Muscle of leg (tissue), 11 donors: ENCODE measurements around the gene TMEM121B. TPM values are rescaled to one million over a fixed set of nuclear protein-coding genes. Genes with fewer than 3 reads are reported as not detected.

ENCODE experiments used
- DNase-seq: peaks from one replicate; pipeline ENCODE4 v3.0.0; 2013
- H3K27ac ChIP-seq: one replicate; pipeline ENCODE4 v1.5.1; 2013; ENCODE audit warnings: mild to moderate bottlenecking, low read length, control low read depth
- H3K27me3 ChIP-seq: one replicate; pipeline ENCODE4 v1.6.1; 2013; ENCODE audit warnings: low read length; ENCODE audit not compliant: control insufficient read depth, insufficient read depth
- H3K36me3 ChIP-seq: one replicate; pipeline ENCODE4 v1.6.1; 2013; ENCODE audit warnings: low read length; ENCODE audit not compliant: control insufficient read depth, insufficient read depth
- H3K4me1 ChIP-seq: one replicate; pipeline ENCODE4 v1.6.1; 2013; ENCODE audit warnings: low read length; ENCODE audit not compliant: control insufficient read depth, insufficient read depth
- H3K4me3 ChIP-seq: one replicate; pipeline ENCODE4 v1.5.1; 2013; ENCODE audit warnings: low read length, control low read depth
- H3K9me3 ChIP-seq: replicated peaks from 2 replicates; pipeline ENCODE4 v1.6.1; 2013; ENCODE audit warnings: low read depth, low read length; ENCODE audit not compliant: control insufficient read depth
- WGBS: methylation state at CpG from one replicate; pipeline ENCODE4 v1.1.5; 2013; ENCODE audit warnings: missing lambda C conversion rate; ENCODE audit not compliant: insufficient coverage; 5-methylcytosine and 5-hydroxymethylcytosine counted together
- polyA plus RNA-seq, 8 donors: library from polyadenylated mRNA; unstranded; fragments of 120-200 nt; gene quantifications; one replicate each; pipeline versions ENCODE4 v1.2.1 to v1.2.3, GENCODE V29; 2013; ENCODE audit warnings: inconsistent platforms in 1 of 8, low replicate concordance in 1 of 8; ENCODE audit not compliant: insufficient read length in 8 of 8, insufficient read depth in 1 of 8
- total RNA-seq: library from RNA; stranded (reverse); fragments of 120-200 nt; gene quantifications from one replicate; pipeline ENCODE4 v1.2.4, GENCODE V29; 2013

Gene TMEM121B
- total and polyA plus RNA-seq, 9 donors: 1.2 to 5.8 (median 3.5) TPM

DNA sequence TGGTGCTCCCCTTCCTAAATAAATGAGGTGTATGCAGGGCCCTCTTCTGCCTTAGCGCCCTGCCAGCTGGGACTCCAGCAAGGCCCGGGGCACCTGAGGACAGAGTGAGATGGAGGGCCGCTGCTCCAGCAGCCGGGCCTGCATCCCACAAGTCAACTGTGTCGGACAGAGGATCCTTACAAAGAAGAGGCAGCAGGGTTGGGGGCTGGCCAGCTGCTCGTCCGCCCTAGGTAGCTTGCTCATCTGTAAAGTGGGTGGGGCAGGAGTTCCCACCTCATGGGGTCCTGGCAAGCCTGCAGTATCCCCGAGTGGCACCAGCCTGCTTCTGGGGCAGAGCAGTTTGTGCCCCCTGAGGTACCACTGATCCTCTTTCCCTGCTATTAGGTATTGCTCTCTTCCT lies 7.6 kb downstream of the TMEM121B start:
- Histone ChIP-seq H3K9me3 (no peaks in the 10 kb centered on the region), H3K36me3 (peaks cover 7% of the 10 kb centered on the region), H3K27me3 (peaks cover 3% of the 10 kb centered on the region), H3K27ac (no peak overlapping the region), H3K4me3 (no peak overlapping the region), H3K4me1 (peaks cover 16% of the 10 kb centered on the region)
- 82% methylated on average over 5 of the region's 8 CpGs for WGBS
- no peak for DNase-seq

DNA sequence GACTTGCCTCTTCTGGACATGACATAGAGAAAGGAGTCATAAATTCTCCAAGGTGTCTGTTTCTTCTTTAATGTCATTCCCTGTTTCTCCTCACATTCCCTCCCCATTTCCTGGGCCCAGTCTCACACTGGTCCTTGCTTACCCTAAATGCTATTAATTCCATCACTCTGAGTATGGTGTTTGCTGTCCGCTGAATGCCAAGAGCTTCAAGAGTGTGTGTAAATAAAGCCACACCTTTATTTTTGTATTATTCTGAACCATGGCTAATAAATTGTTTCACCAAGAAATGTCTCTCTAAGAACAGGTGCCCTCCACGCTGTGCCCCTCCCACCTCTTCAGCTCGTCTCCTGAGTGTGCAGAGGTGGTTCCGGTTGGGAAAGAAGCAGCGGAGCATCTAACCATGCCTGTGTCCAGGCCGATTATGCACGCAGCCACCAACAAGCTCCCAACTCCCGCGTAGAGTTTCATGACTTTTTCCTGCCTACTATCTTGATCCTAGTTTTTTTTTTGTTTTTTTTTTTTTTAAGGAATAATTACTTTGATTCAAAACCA lies 8.6 kb downstream of the TMEM121B start:
- WGBS: no CpG with 5 or more reads among the region's 9 CpGs
- Histone ChIP-seq H3K36me3 (peaks cover 8% of the 10 kb centered on the region), H3K4me3 (no peak overlapping the region), H3K9me3 (no peaks in the 10 kb centered on the region), H3K27ac (no peak overlapping the region), H3K4me1 (peaks cover 8% of the 10 kb centered on the region), H3K27me3 (peaks cover 3% of the 10 kb centered on the region)
- DNase-seq: no peak

DNA sequence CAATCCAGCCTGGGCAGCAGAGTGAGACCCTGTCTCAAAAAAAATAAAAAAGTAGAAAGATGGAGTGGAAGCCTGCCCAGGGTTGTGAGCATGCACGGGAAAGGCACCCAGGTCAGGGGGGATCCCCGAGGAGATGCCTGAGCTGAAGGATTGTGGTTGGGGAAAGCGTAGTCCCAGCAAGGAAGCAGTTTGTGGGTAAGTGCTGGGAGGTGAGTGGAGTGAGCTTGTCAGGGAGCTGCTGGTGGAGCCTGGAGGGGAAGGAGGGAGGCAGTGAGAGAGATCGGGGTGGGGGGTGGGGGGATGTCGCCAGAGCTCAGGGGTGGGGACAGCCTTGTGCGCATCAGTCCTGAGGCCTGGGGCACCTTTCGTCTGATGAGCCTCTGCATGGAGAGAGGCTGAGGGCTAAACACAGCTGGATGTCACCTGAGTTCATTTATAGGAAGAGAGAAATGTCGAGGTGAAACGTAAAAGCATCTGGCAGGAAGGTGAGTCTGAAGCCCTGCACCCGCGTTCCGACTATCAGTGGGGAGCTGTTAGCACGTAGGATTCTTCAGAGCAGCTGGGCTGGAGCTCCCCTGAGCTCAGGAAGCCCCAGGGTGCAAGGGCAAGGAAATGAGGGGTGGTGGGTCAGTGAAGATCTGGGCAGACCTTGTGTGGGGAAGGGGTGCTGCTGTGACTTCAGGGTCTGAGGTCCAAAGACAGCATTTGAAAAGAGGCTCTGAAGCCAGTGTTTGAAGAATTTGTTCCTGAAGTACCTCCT lies 10.2 kb downstream of the TMEM121B start:
- peaks cover 18% of the 10 kb centered on the region for H3K36me3 ChIP-seq
- no peaks in the 10 kb centered on the region for H3K9me3 ChIP-seq
- DNase-seq: no peak
- H3K4me3 ChIP-seq: no peak overlapping the region
- WGBS: 61% methylated on average over 13 of the region's 13 CpGs
- H3K27ac ChIP-seq: no peak overlapping the region
- H3K27me3 ChIP-seq: no peaks in the 10 kb centered on the region
- H3K4me1 ChIP-seq: no peaks in the 10 kb centered on the region

DNA sequence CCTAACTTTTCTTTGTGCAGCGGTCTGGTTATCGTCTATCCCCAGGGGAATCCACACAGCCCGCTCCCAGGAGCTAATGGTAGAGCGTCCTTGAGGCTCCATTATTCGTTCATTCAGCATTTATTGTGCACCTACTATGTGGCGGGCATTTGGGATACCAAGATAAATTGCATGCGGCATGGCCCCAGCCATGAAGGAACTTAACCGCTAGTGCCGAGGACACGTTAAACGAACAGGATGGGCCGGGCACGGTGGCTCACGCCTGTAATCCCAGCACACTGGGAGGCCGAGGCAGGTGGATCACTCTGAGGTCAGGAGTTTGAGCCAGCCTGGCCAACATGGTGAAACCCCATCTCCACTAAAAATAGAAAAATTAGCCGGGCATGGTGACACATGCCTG lies 11.2 kb downstream of the TMEM121B start:
- no peak overlapping the region for H3K4me3 ChIP-seq
- WGBS: 81% methylated on average over 13 of the region's 16 CpGs
- peaks cover 26% of the 10 kb centered on the region for H3K36me3 ChIP-seq
- no peaks in the 10 kb centered on the region for H3K4me1 ChIP-seq
- H3K9me3 ChIP-seq: no peaks in the 10 kb centered on the region
- H3K27ac ChIP-seq: no peak overlapping the region
- H3K27me3 ChIP-seq: no peaks in the 10 kb centered on the region
- no peak for DNase-seq

DNA sequence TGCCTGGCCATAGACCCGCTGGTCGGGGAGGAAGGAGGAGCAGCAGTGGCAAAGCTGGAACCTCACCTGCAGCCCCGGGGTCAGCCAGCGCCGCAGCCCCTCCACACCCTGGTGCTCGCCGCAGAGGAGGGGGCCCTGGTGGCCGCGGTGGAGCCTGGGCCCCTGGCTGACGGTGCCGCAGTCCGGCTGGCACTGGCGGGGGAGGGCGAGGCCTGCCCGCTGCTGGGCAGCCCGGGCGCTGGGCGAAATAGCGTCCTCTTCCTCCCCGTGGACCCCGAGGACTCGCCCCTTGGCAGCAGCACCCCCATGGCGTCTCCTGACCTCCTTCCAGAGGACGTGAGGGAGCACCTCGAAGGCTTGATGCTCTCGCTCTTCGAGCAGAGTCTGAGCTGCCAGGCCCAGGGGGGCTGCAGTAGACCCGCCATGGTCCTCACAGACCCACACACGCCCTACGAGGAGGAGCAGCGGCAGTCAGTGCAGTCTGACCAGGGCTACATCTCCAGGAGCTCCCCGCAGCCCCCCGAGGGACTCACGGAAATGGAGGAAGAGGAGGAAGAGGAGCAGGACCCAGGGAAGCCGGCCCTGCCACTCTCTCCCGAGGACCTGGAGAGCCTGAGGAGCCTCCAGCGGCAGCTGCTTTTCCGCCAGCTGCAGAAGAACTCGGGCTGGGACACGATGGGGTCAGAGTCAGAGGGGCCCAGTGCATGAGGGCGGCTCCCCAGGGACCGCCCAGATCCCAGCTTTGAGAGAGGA lies 11.9 kb downstream of the TMEM121B start:
- no peak for DNase-seq
- H3K4me1 ChIP-seq: no peaks in the 10 kb centered on the region
- H3K36me3 ChIP-seq: peaks cover 30% of the 10 kb centered on the region
- no peak overlapping the region for H3K4me3 ChIP-seq
- WGBS: 87% methylated on average over 37 of the region's 42 CpGs
- H3K9me3 ChIP-seq: no peaks in the 10 kb centered on the region
- H3K27me3 ChIP-seq: no peaks in the 10 kb centered on the region
- H3K27ac ChIP-seq: no peak overlapping the region

DNA sequence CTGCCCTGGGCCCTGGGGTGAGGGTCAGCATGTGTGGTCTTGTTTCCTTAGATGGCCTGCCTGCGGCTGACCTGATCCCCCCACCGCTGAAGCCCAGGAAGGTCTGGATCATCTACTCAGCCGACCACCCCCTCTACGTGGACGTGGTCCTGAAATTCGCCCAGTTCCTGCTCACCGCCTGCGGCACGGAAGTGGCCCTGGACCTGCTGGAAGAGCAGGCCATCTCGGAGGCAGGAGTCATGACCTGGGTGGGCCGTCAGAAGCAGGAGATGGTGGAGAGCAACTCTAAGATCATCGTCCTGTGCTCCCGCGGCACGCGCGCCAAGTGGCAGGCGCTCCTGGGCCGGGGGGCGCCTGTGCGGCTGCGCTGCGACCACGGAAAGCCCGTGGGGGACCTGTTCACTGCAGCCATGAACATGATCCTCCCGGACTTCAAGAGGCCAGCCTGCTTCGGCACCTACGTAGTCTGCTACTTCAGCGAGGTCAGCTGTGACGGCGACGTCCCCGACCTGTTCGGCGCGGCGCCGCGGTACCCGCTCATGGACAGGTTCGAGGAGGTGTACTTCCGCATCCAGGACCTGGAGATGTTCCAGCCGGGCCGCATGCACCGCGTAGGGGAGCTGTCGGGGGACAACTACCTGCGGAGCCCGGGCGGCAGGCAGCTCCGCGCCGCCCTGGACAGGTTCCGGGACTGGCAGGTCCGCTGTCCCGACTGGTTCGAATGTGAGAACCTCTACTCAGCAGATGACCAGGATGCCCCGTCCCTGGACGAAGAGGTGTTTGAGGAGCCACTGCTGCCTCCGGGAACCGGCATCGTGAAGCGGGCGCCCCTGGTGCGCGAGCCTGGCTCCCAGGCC lies 12.7 kb downstream of the TMEM121B start:
- H3K36me3 ChIP-seq: peaks cover 30% of the 10 kb centered on the region
- no peaks in the 10 kb centered on the region for H3K27me3 ChIP-seq
- no peak for DNase-seq
- no peaks in the 10 kb centered on the region for H3K9me3 ChIP-seq
- 92% methylated on average over 66 of the region's 66 CpGs for WGBS
- H3K4me1 ChIP-seq: no peaks in the 10 kb centered on the region
- H3K27ac ChIP-seq: no peak overlapping the region
- no peak overlapping the region for H3K4me3 ChIP-seq

DNA sequence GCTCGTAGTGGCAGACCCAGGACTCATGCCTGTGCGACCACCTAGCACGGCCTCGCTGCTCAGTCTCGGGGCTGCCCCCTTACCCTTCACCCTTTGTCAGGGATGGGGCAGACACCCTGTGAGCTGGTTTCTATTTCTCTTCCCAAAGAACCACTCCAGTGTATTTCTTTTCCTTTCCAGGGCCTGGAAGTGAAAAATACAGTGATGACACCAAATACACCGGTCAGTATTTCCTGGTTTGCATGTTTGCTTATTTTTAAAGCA lies 13.7 kb downstream of the TMEM121B start:
- Histone ChIP-seq H3K27me3 (no peaks in the 10 kb centered on the region), H3K36me3 (peaks cover 30% of the 10 kb centered on the region), H3K27ac (no peak overlapping the region), H3K9me3 (no peaks in the 10 kb centered on the region), H3K4me3 (no peak overlapping the region), H3K4me1 (no peaks in the 10 kb centered on the region)
- WGBS: 76% methylated on average over 5 of the region's 6 CpGs
- DNase-seq: no peak

DNA sequence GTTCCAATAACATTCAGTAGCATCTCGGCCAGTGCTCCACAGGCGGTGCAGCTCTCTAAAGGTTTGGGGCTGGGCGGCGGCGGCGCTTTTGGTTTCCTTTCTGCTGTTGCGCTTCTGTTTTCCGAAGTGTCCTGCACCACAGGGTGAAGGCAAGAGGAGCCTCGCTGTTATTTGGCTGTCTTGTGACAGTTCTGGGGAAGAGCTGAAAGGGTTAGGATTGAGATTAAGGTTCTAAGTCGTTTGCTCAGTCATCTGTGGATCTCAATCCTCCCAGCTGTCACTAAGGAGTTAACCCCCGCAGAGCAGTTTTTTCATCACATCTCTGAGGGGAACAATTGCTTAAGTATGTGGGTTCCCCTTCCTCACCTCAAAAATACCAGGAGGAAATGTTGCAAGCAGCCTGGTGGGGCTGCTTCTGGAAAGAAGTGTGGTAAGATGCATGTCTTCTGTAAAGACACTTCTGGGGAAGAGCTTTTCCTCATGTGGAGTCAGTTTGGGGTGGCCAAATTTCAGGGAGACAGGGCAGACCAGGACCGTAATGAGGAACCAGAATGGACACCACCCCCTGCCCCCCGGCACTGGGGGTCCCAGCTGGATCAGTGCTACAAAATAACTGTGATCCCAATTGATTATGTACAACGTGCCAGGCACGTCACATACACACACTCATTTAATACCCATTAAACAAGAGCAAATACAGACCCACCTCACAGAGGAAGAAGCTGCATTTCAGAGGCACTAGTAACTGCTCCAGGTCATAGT lies 14.2 kb downstream of the TMEM121B start:
- H3K36me3 ChIP-seq: peaks cover 34% of the 10 kb centered on the region
- no peak overlapping the region for H3K4me3 ChIP-seq
- 86% methylated on average over 12 of the region's 15 CpGs for WGBS
- peak; percentile 55 for DNase-seq
- no peaks in the 10 kb centered on the region for H3K9me3 ChIP-seq
- H3K4me1 ChIP-seq: no peaks in the 10 kb centered on the region
- no peaks in the 10 kb centered on the region for H3K27me3 ChIP-seq
- H3K27ac ChIP-seq: no peak overlapping the region

DNA sequence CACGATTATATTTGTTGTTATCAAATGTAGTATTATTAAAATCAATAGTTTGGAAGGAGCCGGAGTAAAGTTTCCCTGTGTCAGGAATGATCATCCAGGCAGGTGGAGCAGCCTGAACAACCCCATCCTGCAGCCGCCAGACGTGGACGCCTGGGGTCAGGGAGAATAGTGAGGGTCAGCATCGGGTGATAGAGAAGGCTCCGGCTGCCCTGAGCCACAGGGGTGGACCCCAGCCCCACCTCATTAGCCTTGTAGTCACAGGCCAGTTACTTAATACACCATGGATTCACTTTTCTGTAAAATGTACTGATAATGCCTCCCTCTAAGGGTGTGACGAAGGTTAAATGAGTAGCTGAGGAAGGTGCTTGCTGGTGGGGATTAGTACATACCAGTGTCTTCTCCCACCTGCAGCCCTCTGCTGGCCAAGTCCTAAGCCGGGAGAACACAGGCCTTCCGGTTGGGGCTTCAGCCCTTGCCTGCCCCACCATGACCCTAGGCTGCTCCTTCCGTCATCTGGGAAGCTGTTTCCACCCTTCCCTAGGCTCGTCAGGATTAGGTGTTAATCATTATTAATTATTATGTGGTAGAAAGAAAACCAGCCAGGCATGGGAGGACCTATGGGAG lies 14.9 kb downstream of the TMEM121B start:
- Histone ChIP-seq H3K36me3 (peaks cover 39% of the 10 kb centered on the region), H3K27me3 (no peaks in the 10 kb centered on the region), H3K4me1 (no peaks in the 10 kb centered on the region), H3K9me3 (no peaks in the 10 kb centered on the region), H3K4me3 (no peak overlapping the region), H3K27ac (no peak overlapping the region)
- no peak for DNase-seq
- 78% methylated on average over 4 of the region's 12 CpGs for WGBS
